Fibroblast of skin of scalp (primary cell): ENCODE measurements around the gene SH3BGR.

ENCODE experiments used
- DNase-seq: peaks from one replicate; pipeline ENCODE4 v3.0.0-alpha.2; 2013

The SH3BGR gene

GRCh38 chr21:39552856-39553255 is 101.1 kb downstream of the SH3BGR start:
- DNase-seq = no peak

GRCh38 chr21:39553331-39553730 is 101.6 kb downstream of the SH3BGR start:
- DNase-seq = no peak

- no peak for DNase-seq
Measured at GRCh38 chr21:39555911-39556590, 104.3 kb downstream of the SH3BGR start.

- no peak for DNase-seq
Measured at GRCh38 chr21:39559511-39559910, 107.7 kb downstream of the SH3BGR start.

- DNase-seq = no peak
Measured at GRCh38 chr21:39561140-39561539, 109.4 kb downstream of the SH3BGR start.

- no peak for DNase-seq
Measured at GRCh38 chr21:39562791-39563770, 111.3 kb downstream of the SH3BGR start.

GRCh38 chr21:39564200-39564599 is 112.4 kb downstream of the SH3BGR start:
- no peak for DNase-seq
